Liver (tissue), 9 donors: ENCODE results near the gene SH3PXD2A. TPM values are rescaled to one million over a fixed set of nuclear protein-coding genes. Genes with fewer than 3 reads are reported as not detected.
A peak's percentile ranks its signal among the peaks of the same experiment; 100 is the strongest.

ENCODE experiments used
- DNase-seq: peaks from one replicate; pipeline ENCODE4 v3.0.0-alpha.2; 2017; ENCODE audit warnings: low spot score
- H3K27ac ChIP-seq, 2 donors: one replicate each; pipeline ENCODE4 v1.7.0; 2013; ENCODE audit warnings: inconsistent platforms in 2 of 2, low read length in 2 of 2, control low read depth in 1 of 2, low read depth in 1 of 2, mild to moderate bottlenecking in 1 of 2
- H3K27me3 ChIP-seq, 4 donors: one replicate each; pipeline versions ENCODE4 v1.6.1 to v1.7.0; 2013; ENCODE audit warnings: low read length in 3 of 4, inconsistent platforms in 1 of 4, mild to moderate bottlenecking in 1 of 4, moderate library complexity in 1 of 4; ENCODE audit not compliant: control insufficient read depth in 4 of 4, insufficient read depth in 4 of 4
- H3K36me3 ChIP-seq, 4 donors: one replicate each; pipeline versions ENCODE4 v1.6.1 to v1.7.0; 2013; ENCODE audit warnings: low read length in 3 of 4, mild to moderate bottlenecking in 3 of 4, low read depth in 1 of 4, moderate library complexity in 1 of 4; ENCODE audit not compliant: control insufficient read depth in 4 of 4, insufficient read depth in 3 of 4
- H3K4me1 ChIP-seq, 4 donors: one replicate each; pipeline versions ENCODE4 v1.6.1 to v1.7.0; 2013; ENCODE audit warnings: low read length in 3 of 4, mild to moderate bottlenecking in 3 of 4, moderate library complexity in 1 of 4; ENCODE audit not compliant: control insufficient read depth in 4 of 4, insufficient read depth in 4 of 4
- H3K4me3 ChIP-seq, 3 donors: one replicate each; pipeline versions ENCODE4 v1.6.1 to v1.7.0; 2013; ENCODE audit warnings: low read length in 3 of 3, control low read depth in 1 of 3, low read depth in 1 of 3, mild to moderate bottlenecking in 1 of 3
- H3K9ac ChIP-seq, 2 donors: one replicate each; pipeline ENCODE4 v1.7.0; 2013; ENCODE audit warnings: low read length in 2 of 2, mild to moderate bottlenecking in 2 of 2, moderate library complexity in 2 of 2, control low read depth in 1 of 2, low read depth in 1 of 2
- H3K9me3 ChIP-seq, 4 donors: one replicate each; pipeline versions ENCODE4 v1.6.1 to v1.7.0; 2013; ENCODE audit warnings: low read length in 3 of 4; ENCODE audit not compliant: control insufficient read depth in 4 of 4
- CTCF ChIP-seq: fragments of 150-350 bp; IDR thresholded peaks from 2 replicates; pipeline ENCODE4 v1.5.1; 2017; ENCODE audit warnings: improper control_type of control experiment, low read depth, low read length; ENCODE audit not compliant: missing input control
- EGR1 ChIP-seq, 2 donors: IDR thresholded peaks; 2 replicates each; pipeline ENCODE4 v1.6.1; 2016 to 2018; ENCODE audit warnings: antibody characterized with exemption in 2 of 2, low read depth in 2 of 2
- FOXA2 ChIP-seq: IDR thresholded peaks from 2 replicates; pipeline ENCODE4 v1.6.1; 2016; ENCODE audit warnings: antibody characterized with exemption
- GABPA ChIP-seq, 2 donors: IDR thresholded peaks in 1 of 2; conservative IDR thresholded peaks in 1 of 2; 2 replicates each; pipeline ENCODE4 v1.6.1; 2016; ENCODE audit warnings: antibody characterized with exemption in 2 of 2, mild to moderate bottlenecking in 1 of 2, moderate library complexity in 1 of 2
- HNF4A ChIP-seq, 2 donors: conservative IDR thresholded peaks; 2 replicates each; pipeline ENCODE4 v1.6.1; 2016; ENCODE audit warnings: antibody characterized with exemption in 2 of 2, mild to moderate bottlenecking in 2 of 2
- HNF4G ChIP-seq: IDR thresholded peaks from 2 replicates; pipeline ENCODE4 v1.6.1; 2016; ENCODE audit warnings: antibody characterized with exemption
- JUND ChIP-seq, 2 donors: IDR thresholded peaks; 2 replicates each; pipeline ENCODE4 v1.6.1; 2016; ENCODE audit warnings: antibody characterized with exemption in 2 of 2
- MAX ChIP-seq: IDR thresholded peaks from 2 replicates; pipeline ENCODE4 v1.6.1; 2016; ENCODE audit warnings: antibody characterized with exemption
- NR2F2 ChIP-seq: IDR thresholded peaks from 2 replicates; pipeline ENCODE4 v1.6.1; 2016; ENCODE audit warnings: antibody characterized with exemption
- RXRA ChIP-seq, 2 donors: IDR thresholded peaks; 2 replicates each; pipeline ENCODE4 v1.6.1; 2017 to 2018; ENCODE audit warnings: antibody characterized with exemption in 2 of 2, mild to moderate bottlenecking in 1 of 2
- SP1 ChIP-seq: IDR thresholded peaks from 2 replicates; pipeline ENCODE4 v1.6.1; 2018; ENCODE audit warnings: antibody characterized with exemption, mild to moderate bottlenecking
- TAF1 ChIP-seq: conservative IDR thresholded peaks from 2 replicates; pipeline ENCODE4 v1.6.1; 2016; ENCODE audit warnings: antibody characterized with exemption, mild to moderate bottlenecking
- YY1 ChIP-seq: IDR thresholded peaks from 2 replicates; pipeline ENCODE4 v1.6.1; 2016; ENCODE audit warnings: antibody characterized with exemption, mild to moderate bottlenecking
- ZBTB33 ChIP-seq: IDR thresholded peaks from 2 replicates; pipeline ENCODE4 v1.6.1; 2016; ENCODE audit warnings: antibody characterized with exemption
- WGBS: extraction: QIAGEN DNeasy Blood & Tissue Kit; methylation state at CpG from one replicate; pipeline ENCODE4 v1.1.7; 2013; 5-methylcytosine and 5-hydroxymethylcytosine counted together
- polyA plus RNA-seq, 2 donors: library from polyadenylated mRNA; stranded (reverse) in 1 of 2; unstranded in 1 of 2; fragments of 200-250 nt in 1 of 2; fragments of >200 nt in 1 of 2; fragmentation: Nextera tagmentation in 1 of 2; extraction: Ambion mirVana in 1 of 2; gene quantifications; one replicate each; pipeline versions ENCODE4 v1.2.1 to v1.2.3, GENCODE V29; 2013 to 2015
- total RNA-seq, 2 donors: library from RNA; depleted of rRNA; stranded (reverse); fragments of >200 nt; gene quantifications; one replicate each; pipeline ENCODE4 v1.2.3, GENCODE V29; 2014
- donor health status: healthy.
- donor health status: healthy.
- donor health status: healthy.
- donor health status: healthy.
- donor health status: healthy.

The SH3PXD2A gene
- total and polyA plus RNA-seq, 4 donors = 0.82 to 5.5 (median 3.9) TPM

GRCh38 chr10:103764296-103765088 is 90.9 kb downstream of the SH3PXD2A start:
- Histone ChIP-seq H3K36me3 (no peaks in the 10 kb centered on the region), H3K4me3 (no peak overlapping the region), H3K4me1 (peaks cover 0 to 8% (median 1%) of the 10 kb centered on the region in 4 donors), H3K9me3 (no peaks in the 10 kb centered on the region), H3K27me3 (no peaks in the 10 kb centered on the region), H3K27ac (no peak overlapping the region), H3K9ac (no peak overlapping the region)
- no peak for DNase-seq
- no peak for TF ChIP-seq HNF4A (conservative IDR thresholded peaks at IDR 0.05)
- no peak for TF ChIP-seq GABPA (IDR thresholded peaks at IDR 0.05 in 1 of 2, conservative IDR thresholded peaks at IDR 0.05 in 1 of 2)
- TF ChIP-seq FOXA2 = no peak
- no peak for TF ChIP-seq ZBTB33
- no peak for TF ChIP-seq SP1
- TF ChIP-seq TAF1 = no peak
- TF ChIP-seq CTCF = no peak
- no peak for TF ChIP-seq RXRA (IDR thresholded peaks at IDR 0.05)
- WGBS = 92% methylated on average over 7 of the region's 7 CpGs

- no peak overlapping the region for H3K27ac ChIP-seq
- no peaks in the 10 kb centered on the region for H3K9me3 ChIP-seq
- H3K4me1 ChIP-seq = peaks cover 0 to 12% (median 6%) of the 10 kb centered on the region in 4 donors
- no peaks in the 10 kb centered on the region for H3K27me3 ChIP-seq
- H3K36me3 ChIP-seq = no peaks in the 10 kb centered on the region
- no peak overlapping the region for H3K4me3 ChIP-seq
- 80% methylated on average over 7 of the region's 7 CpGs for WGBS
- DNase-seq = no peak
- no peak overlapping the region for H3K9ac ChIP-seq
- TF ChIP-seq NR2F2 (no peak), MAX (peak; percentile 44)
These were observed 91.8 kb downstream of the SH3PXD2A start for GRCh38 chr10:103763374-103764202.

- 94% methylated on average over 2 of the region's 2 CpGs for WGBS
These were observed 92.5 kb downstream of the SH3PXD2A start for GRCh38 chr10:103762916-103763315.

More at GRCh38 chr10:103762916-103763315, 92.5 kb downstream of the SH3PXD2A start:
- Histone ChIP-seq H3K36me3 (no peaks in the 10 kb centered on the region), H3K4me1 (peaks cover 0 to 14% (median 8%) of the 10 kb centered on the region in 4 donors), H3K4me3 (no peak overlapping the region), H3K9me3 (no peaks in the 10 kb centered on the region), H3K27me3 (no peaks in the 10 kb centered on the region), H3K27ac (no peak overlapping the region), H3K9ac (no peak overlapping the region)
- no peak for DNase-seq
- TF ChIP-seq EGR1 (IDR thresholded peaks at IDR 0.05; ENCODE audit: low read depth in 2 of 2) = no peak
- no peak for TF ChIP-seq YY1
- no peak for TF ChIP-seq ZBTB33
- TF ChIP-seq HNF4G = no peak
- no peak for TF ChIP-seq JUND (IDR thresholded peaks at IDR 0.05)
- TF ChIP-seq HNF4A (conservative IDR thresholded peaks at IDR 0.05) = no peak
